Keratinocyte (primary cell): Measurements from ENCODE around the gene SIRPG. TPM values are rescaled to one million over a fixed set of nuclear protein-coding genes. Genes with fewer than 3 reads are reported as not detected.
"Not testable (repeated sequence)": the region's sequence is repeated elsewhere in the genome, so short reads cannot be mapped to it uniquely, and the experiment has no call there.

Experiments
- DNase-seq: peaks from one replicate; pipeline ENCODE4 v3.0.0-alpha.2; 2011; ENCODE audit warnings: low read depth, missing footprints, low spot score
- FAIRE-seq: peaks from 2 replicates; lab custom pipeline; 2011; peaks lifted over from hg19 to GRCh38; lab: Jason Lieb, UNC
- H2AFZ ChIP-seq: 2 replicates; pipeline ENCODE4 v1.6.0; 2012; ENCODE audit warnings: low read length, control low read depth, inconsistent platforms; ENCODE audit not compliant: control insufficient read depth
- H3K27ac ChIP-seq: 2 replicates; pipeline ENCODE4 v1.5.1; 2011; ENCODE audit warnings: low read length; ENCODE audit not compliant: control insufficient read depth, insufficient read depth
- H3K27me3 ChIP-seq: 3 replicates; pipeline ENCODE4 v1.6.0; 2011; ENCODE audit warnings: low read length; ENCODE audit not compliant: control insufficient read depth, insufficient read depth; ENCODE audit errors: extremely low read depth
- H3K36me3 ChIP-seq, 2 experiments: 2 replicates in 1 of 2; 3 replicates in 1 of 2; pipeline ENCODE4 v1.5.1; 2011; ENCODE audit warnings: low read length in 2 of 2, mild to moderate bottlenecking in 1 of 2; ENCODE audit not compliant: control insufficient read depth in 2 of 2, insufficient read depth in 2 of 2; ENCODE audit errors: extremely low read depth in 1 of 2
- H3K4me1 ChIP-seq: 3 replicates; pipeline ENCODE4 v1.5.1; 2011; ENCODE audit warnings: low read length; ENCODE audit not compliant: control insufficient read depth, insufficient read depth; ENCODE audit errors: extremely low read depth
- H3K4me2 ChIP-seq: 3 replicates; pipeline ENCODE4 v1.6.0; 2011; ENCODE audit warnings: low read depth, low read length; ENCODE audit not compliant: control insufficient read depth, insufficient read depth; ENCODE audit errors: extremely low read depth
- H3K4me3 ChIP-seq, 3 experiments: fragments of 200-600 bp in 1 of 3; sonication (generic) in 1 of 3; 2 replicates in 2 of 3; 3 replicates in 1 of 3; pipeline ENCODE4 v1.5.1; 2011 to 2016; ENCODE audit warnings: low read length in 3 of 3, mild to moderate bottlenecking in 3 of 3, control low read depth in 2 of 3, inconsistent platforms in 1 of 3, low read depth in 1 of 3, mixed read lengths in 1 of 3, mixed run types in 1 of 3, moderate library complexity in 1 of 3; ENCODE audit not compliant: control insufficient read depth in 2 of 3, insufficient read depth in 2 of 3; ENCODE audit errors: extremely low read depth in 1 of 3
- H3K79me2 ChIP-seq: 2 replicates; pipeline ENCODE4 v1.6.0; 2012; ENCODE audit warnings: low read length; ENCODE audit not compliant: control insufficient read depth, insufficient read depth
- H3K9ac ChIP-seq: 3 replicates; pipeline ENCODE4 v1.6.0; 2011; ENCODE audit warnings: low read length; ENCODE audit not compliant: control insufficient read depth, insufficient read depth; ENCODE audit errors: extremely low read depth
- H3K9me1 ChIP-seq: 3 replicates; pipeline ENCODE4 v1.6.0; 2011; ENCODE audit warnings: low read length; ENCODE audit not compliant: control insufficient read depth, insufficient read depth; ENCODE audit errors: extremely low read depth
- H3K9me3 ChIP-seq: 2 replicates; pipeline ENCODE4 v1.5.1; 2012; ENCODE audit warnings: low read depth, low read length; ENCODE audit not compliant: control insufficient read depth
- H4K20me1 ChIP-seq: 3 replicates; pipeline ENCODE4 v1.6.0; 2011; ENCODE audit warnings: low read length; ENCODE audit not compliant: control insufficient read depth, insufficient read depth; ENCODE audit errors: extremely low read depth
- CTCF ChIP-seq, 3 experiments: IDR thresholded peaks in 1 of 3; conservative IDR thresholded peaks in 1 of 3; optimal IDR thresholded peaks in 1 of 3; 2 replicates in 2 of 3; 3 replicates in 1 of 3; pipeline versions ENCODE3 to v1.5.1; 2011; ENCODE audit warnings: low read length in 3 of 3, mild to moderate bottlenecking in 3 of 3, moderate library complexity in 2 of 3, control low read depth in 1 of 3, inconsistent platforms in 1 of 3; ENCODE audit not compliant: insufficient read depth in 2 of 3; ENCODE audit errors: extremely low read depth in 1 of 3
- EZH2 ChIP-seq: IDR thresholded peaks from one replicate; pipeline ENCODE4 v1.6.1; 2012; ENCODE audit warnings: inconsistent platforms, mild to moderate bottlenecking, low read length, moderate library complexity
- dilution Hi-C: fragments of 300-500 bp; cut with MboI; formaldehyde crosslinking; loops from one replicate; pipeline ENCODE4 v1.7.0; 2020; ENCODE audit warnings: low sequenced_read_pairs; ENCODE audit not compliant: extremely low pct_ligation_motif_present
- polyA plus RNA-seq, 5 experiments: library from polyadenylated mRNA; depleted of rRNA in 3 of 5; stranded (reverse) in 3 of 5; stranded (forward) in 1 of 5; unstranded in 1 of 5; fragments of >200 nt; gene quantifications; 1 replicate in 1 of 5; 2 replicates in 3 of 5; 3 replicates in 1 of 5; pipeline versions ENCODE4 v1.2.1 to v1.2.3, GENCODE V29; 2011 to 2012; ENCODE audit warnings: missing spikeins in 2 of 5, low read depth in 1 of 5, low replicate concordance in 1 of 5

Gene SIRPG
- polyA plus RNA-seq, 1 donor (not counting 4 experiments of a cell fraction or from before 2014, with no cell fraction given): not detected

- no peaks in the 10 kb centered on the region for H3K9me1 ChIP-seq
- H3K36me3 ChIP-seq: no peaks in the 10 kb centered on the region
- H3K9ac ChIP-seq: no peak overlapping the region
- H2AFZ ChIP-seq: no peak overlapping the region
- H3K9me3 ChIP-seq: no peaks in the 10 kb centered on the region
- H3K4me3 ChIP-seq: no peak overlapping the region
- TF ChIP-seq CTCF (optimal IDR thresholded peaks at IDR 0.05 in 1 of 3, IDR thresholded peaks at IDR 0.05 in 1 of 3, conservative IDR thresholded peaks at IDR 0.05 in 1 of 3; ENCODE audit: extremely low read depth in 1 of 3, insufficient read depth in 2 of 3, low read length in 3 of 3) (no peak), EZH2 (no peak)
- no peak overlapping the region for H3K27ac ChIP-seq
- no peaks in the 10 kb centered on the region for H4K20me1 ChIP-seq
- DNase-seq: no peak
- no peak overlapping the region for H3K4me2 ChIP-seq
- peaks cover 4% of the 10 kb centered on the region for H3K4me1 ChIP-seq
- no peaks in the 10 kb centered on the region for H3K27me3 ChIP-seq
- dilution Hi-C loops: no loop called here
- no peak for FAIRE-seq
- H3K79me2 ChIP-seq: no peaks in the 10 kb centered on the region
These were observed 10.6 kb downstream of the SIRPG start for GRCh38 chr20:1646975-1647431.

DNA sequence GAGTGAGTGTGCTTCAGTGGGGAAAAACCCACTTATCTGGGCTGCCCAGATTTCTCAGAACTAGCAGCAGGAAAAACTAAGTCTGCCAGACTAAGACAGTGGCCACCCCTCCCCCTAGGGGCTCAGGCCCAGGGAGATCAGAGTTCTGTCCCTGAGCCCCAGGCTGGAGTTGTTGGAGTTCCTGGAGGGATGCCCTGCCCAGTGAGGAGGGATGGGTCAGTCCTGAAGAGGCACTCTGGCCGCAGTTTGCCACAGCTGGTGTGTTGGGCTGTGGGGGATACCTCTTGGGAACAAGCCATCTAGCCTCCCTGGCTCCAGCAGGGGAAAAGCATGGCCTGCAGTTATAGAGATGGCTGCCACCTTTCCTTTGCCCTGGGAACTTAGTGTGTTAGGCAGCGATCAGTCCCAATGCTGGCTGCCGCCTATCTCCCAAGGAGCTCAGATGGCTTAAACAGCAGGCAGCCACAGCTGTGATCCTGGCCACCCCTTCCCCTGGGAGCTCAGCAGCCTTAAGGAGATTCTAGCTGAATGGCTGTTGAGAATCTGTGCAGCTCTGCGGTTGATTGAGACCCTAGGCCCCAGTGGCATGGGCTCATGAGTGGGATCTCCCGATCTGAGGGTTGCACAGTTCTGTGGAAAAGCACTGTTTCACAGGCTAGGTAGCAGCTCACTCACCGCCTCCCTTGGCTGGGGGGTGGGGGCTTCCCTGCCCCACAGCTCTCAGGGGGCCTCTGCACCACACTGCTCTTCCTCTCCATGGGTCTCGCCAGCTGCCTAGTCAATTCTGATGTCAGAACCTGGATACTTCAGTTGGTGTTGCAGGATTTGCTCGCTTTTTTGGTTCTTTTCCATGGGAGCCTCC is 13.2 kb downstream of the SIRPG start:
- dilution Hi-C loops: no loop called here
- Histone ChIP-seq H3K27me3 (no peaks in the 10 kb centered on the region), H3K79me2 (no peaks in the 10 kb centered on the region), H3K9me1 (no peaks in the 10 kb centered on the region), H3K4me1 (peaks cover 4% of the 10 kb centered on the region), H3K4me3 (no peak overlapping the region), H4K20me1 (no peaks in the 10 kb centered on the region), H3K27ac (no peak overlapping the region), H3K9me3 (no peaks in the 10 kb centered on the region), H3K9ac (no peak overlapping the region), H3K4me2 (no peak overlapping the region), H2AFZ (no peak overlapping the region), H3K36me3 (no peaks in the 10 kb centered on the region)
- no peak for FAIRE-seq
- DNase-seq: no peak
- TF ChIP-seq CTCF (optimal IDR thresholded peaks at IDR 0.05 in 1 of 3, IDR thresholded peaks at IDR 0.05 in 1 of 3, conservative IDR thresholded peaks at IDR 0.05 in 1 of 3; ENCODE audit: extremely low read depth in 1 of 3, insufficient read depth in 2 of 3, low read length in 3 of 3) (no peak), EZH2 (no peak)

DNA sequence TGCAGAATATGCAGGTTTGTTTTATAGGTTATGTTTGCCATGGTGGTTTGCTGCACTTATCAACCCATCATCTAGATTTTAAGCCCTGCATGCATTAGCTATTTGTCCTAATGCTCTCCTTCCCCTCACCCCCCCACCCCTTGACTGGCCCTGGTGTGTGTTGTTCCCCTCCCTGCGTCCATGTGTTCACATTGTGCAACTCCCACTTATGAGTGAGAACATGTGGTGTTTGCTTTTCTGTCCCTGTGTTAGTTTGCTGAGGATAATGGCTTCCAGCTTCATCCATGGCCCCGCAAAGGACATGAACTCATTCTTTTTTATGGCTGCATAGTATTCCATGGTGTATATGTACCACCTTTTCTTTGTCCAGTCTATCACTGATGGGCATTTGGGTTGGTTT is 18.9 kb downstream of the SIRPG start:
- H3K4me2 ChIP-seq, H3K79me2 ChIP-seq, FAIRE-seq, H2AFZ ChIP-seq, H3K9ac ChIP-seq, H3K9me1 ChIP-seq, DNase-seq, H3K27me3 ChIP-seq, H3K4me3 ChIP-seq, H3K27ac ChIP-seq, H3K36me3 ChIP-seq, dilution Hi-C loops, H3K9me3 ChIP-seq, H3K4me1 ChIP-seq, H4K20me1 ChIP-seq: not testable (repeated sequence)
